HCT116 (cell line): ENCODE results near the gene RPL18.

Experiments used
- EZH2 ChIP-seq: fragments of 200-600 bp; sonication (generic); IDR thresholded peaks from 2 replicates; pipeline ENCODE4 v1.6.1; 2017; ENCODE audit warnings: antibody characterized with exemption, mixed run types
- POLR2A ChIP-seq: IDR thresholded peaks from 2 replicates; pipeline ENCODE4 v1.7.0; 2011; ENCODE audit warnings: borderline replicate concordance; ENCODE audit not compliant: insufficient read depth, insufficient read length; ENCODE audit errors: extremely low read depth
- POLR2AphosphoS5 ChIP-seq: IDR thresholded peaks from 2 replicates; pipeline ENCODE4 v1.6.1; 2011; ENCODE audit warnings: mild to moderate bottlenecking, low read depth, low read length, moderate library complexity
- RAD21 ChIP-seq: IDR thresholded peaks from 2 replicates; pipeline ENCODE4 v1.6.1; 2012; ENCODE audit warnings: low read depth, mild to moderate bottlenecking
- TF ChIP-seq, protein P1 (sequence below), 3 experiments: fragments of 200-600 bp in 1 of 3; sonication (generic) in 1 of 3; IDR thresholded peaks in 2 of 3; conservative IDR thresholded peaks in 1 of 3; 2 replicates each; pipeline ENCODE4 v1.5.1; 2012 to 2017; ENCODE audit warnings: low read depth in 2 of 3, low read length in 2 of 3, antibody characterized with exemption in 1 of 3, borderline replicate concordance in 1 of 3, control low read depth in 1 of 3, mild to moderate bottlenecking in 1 of 3, mixed read lengths in 1 of 3, mixed run types in 1 of 3, moderate library complexity in 1 of 3; ENCODE audit not compliant: insufficient read depth in 1 of 3
- TF ChIP-seq, protein P2 (sequence below): IDR thresholded peaks from 2 replicates; pipeline ENCODE4 v1.6.1; 2012; ENCODE audit warnings: low read depth

DNA sequence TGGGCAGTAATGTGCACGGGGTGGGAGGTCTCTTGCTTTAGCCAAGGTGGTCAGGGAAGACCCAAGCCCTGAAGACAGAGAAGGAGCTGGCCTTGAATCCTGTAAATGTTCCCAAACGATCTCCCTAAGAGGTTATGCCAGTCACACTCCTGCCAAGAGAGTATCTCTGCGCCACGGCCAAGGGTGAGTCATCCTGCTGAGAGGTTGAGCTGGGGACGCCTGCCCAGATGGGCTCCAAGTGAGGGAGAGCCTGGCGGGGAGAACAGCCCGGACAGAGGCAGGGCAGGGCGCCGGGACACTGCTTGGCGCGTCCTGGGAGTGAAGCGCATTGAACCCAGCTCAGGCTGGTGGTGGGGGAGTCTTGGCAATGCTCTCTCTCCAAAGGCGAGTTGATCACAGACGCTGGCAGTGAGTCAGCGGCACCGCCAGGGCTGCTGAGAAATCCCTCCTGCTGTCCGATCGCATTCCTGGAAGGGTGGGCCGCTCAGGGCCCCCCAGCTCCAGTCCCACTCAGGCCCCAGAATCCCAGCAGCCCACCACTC lies 50.6 kb downstream of the RPL18 start:
- TF ChIP-seq POLR2A (no peak), EZH2 (no peak), POLR2AphosphoS5 (peak; percentile 70), RAD21 (no peak)
- TF ChIP-seq, protein P1, sequence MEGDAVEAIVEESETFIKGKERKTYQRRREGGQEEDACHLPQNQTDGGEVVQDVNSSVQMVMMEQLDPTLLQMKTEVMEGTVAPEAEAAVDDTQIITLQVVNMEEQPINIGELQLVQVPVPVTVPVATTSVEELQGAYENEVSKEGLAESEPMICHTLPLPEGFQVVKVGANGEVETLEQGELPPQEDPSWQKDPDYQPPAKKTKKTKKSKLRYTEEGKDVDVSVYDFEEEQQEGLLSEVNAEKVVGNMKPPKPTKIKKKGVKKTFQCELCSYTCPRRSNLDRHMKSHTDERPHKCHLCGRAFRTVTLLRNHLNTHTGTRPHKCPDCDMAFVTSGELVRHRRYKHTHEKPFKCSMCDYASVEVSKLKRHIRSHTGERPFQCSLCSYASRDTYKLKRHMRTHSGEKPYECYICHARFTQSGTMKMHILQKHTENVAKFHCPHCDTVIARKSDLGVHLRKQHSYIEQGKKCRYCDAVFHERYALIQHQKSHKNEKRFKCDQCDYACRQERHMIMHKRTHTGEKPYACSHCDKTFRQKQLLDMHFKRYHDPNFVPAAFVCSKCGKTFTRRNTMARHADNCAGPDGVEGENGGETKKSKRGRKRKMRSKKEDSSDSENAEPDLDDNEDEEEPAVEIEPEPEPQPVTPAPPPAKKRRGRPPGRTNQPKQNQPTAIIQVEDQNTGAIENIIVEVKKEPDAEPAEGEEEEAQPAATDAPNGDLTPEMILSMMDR (IDR thresholded peaks at IDR 0.05 in 2 of 3, conservative IDR thresholded peaks at IDR 0.05 in 1 of 3; ENCODE audit: borderline replicate concordance in 1 of 3, insufficient read depth in 1 of 3, low read depth in 2 of 3, low read length in 2 of 3) = no peak
- TF ChIP-seq, protein P2, sequence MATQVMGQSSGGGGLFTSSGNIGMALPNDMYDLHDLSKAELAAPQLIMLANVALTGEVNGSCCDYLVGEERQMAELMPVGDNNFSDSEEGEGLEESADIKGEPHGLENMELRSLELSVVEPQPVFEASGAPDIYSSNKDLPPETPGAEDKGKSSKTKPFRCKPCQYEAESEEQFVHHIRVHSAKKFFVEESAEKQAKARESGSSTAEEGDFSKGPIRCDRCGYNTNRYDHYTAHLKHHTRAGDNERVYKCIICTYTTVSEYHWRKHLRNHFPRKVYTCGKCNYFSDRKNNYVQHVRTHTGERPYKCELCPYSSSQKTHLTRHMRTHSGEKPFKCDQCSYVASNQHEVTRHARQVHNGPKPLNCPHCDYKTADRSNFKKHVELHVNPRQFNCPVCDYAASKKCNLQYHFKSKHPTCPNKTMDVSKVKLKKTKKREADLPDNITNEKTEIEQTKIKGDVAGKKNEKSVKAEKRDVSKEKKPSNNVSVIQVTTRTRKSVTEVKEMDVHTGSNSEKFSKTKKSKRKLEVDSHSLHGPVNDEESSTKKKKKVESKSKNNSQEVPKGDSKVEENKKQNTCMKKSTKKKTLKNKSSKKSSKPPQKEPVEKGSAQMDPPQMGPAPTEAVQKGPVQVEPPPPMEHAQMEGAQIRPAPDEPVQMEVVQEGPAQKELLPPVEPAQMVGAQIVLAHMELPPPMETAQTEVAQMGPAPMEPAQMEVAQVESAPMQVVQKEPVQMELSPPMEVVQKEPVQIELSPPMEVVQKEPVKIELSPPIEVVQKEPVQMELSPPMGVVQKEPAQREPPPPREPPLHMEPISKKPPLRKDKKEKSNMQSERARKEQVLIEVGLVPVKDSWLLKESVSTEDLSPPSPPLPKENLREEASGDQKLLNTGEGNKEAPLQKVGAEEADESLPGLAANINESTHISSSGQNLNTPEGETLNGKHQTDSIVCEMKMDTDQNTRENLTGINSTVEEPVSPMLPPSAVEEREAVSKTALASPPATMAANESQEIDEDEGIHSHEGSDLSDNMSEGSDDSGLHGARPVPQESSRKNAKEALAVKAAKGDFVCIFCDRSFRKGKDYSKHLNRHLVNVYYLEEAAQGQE = no peak
